AML-193 (cell line): ENCODE results near the gene COL4A1.
A peak's percentile ranks its signal among the peaks of the same experiment; 100 is the strongest.

ENCODE experiments used
- DNase-seq, 2 experiments: peaks; one replicate each; lab custom pipeline; 2025; lab: John Stamatoyannopoulos, UW

Gene COL4A1

GRCh38 chr13:110129539-110130186, 177.3 kb downstream of the COL4A1 start:
- DNase-seq = no peak

- no peak for DNase-seq
These were observed 177.9 kb downstream of the COL4A1 start for GRCh38 chr13:110129076-110129475.

- no peak for DNase-seq
These were observed 178.4 kb downstream of the COL4A1 start for GRCh38 chr13:110128546-110128945.

GRCh38 chr13:110127986-110128511, 178.9 kb downstream of the COL4A1 start:
- DNase-seq = no peak

GRCh38 chr13:110126391-110126961, 180.5 kb downstream of the COL4A1 start:
- DNase-seq = no peak

GRCh38 chr13:110125613-110126272, 181.2 kb downstream of the COL4A1 start:
- no peak for DNase-seq

GRCh38 chr13:110125157-110125556, 181.8 kb downstream of the COL4A1 start:
- DNase-seq = no peak

- DNase-seq = no peak
These were observed 182.6 kb downstream of the COL4A1 start for GRCh38 chr13:110124201-110124940.

GRCh38 chr13:110123041-110123809, 183.7 kb downstream of the COL4A1 start:
- no peak for DNase-seq

GRCh38 chr13:110121422-110122083, 185.4 kb downstream of the COL4A1 start:
- DNase-seq = no peak

GRCh38 chr13:110119935-110120905, 186.7 kb downstream of the COL4A1 start:
- no peak for DNase-seq

GRCh38 chr13:110118106-110118505, 188.9 kb downstream of the COL4A1 start:
- no peak for DNase-seq

GRCh38 chr13:110116072-110116487, 190.9 kb downstream of the COL4A1 start:
- no peak for DNase-seq

- no peak for DNase-seq
These were observed 191.4 kb downstream of the COL4A1 start for GRCh38 chr13:110115591-110115990.

GRCh38 chr13:110114316-110114715, 192.6 kb downstream of the COL4A1 start:
- no peak for DNase-seq

- peak; percentile 75 to 83 for DNase-seq
These were observed 193.6 kb downstream of the COL4A1 start for GRCh38 chr13:110113284-110113764.

GRCh38 chr13:110112379-110112778, 194.6 kb downstream of the COL4A1 start:
- DNase-seq = peak; percentile 27 to 30

- no peak for DNase-seq
These were observed 196.2 kb downstream of the COL4A1 start for GRCh38 chr13:110110783-110111182.

GRCh38 chr13:110109910-110110309, 197.0 kb downstream of the COL4A1 start:
- no peak for DNase-seq
